ENCODE data around the gene MKNK2. TPM values are rescaled to one million over a fixed set of nuclear protein-coding genes. Genes with fewer than 3 reads are reported as not detected.
A peak's percentile ranks its signal among the peaks of the same experiment; 100 is the strongest.
"Not testable (repeated sequence)": the region's sequence is repeated elsewhere in the genome, so short reads cannot be mapped to it uniquely, and the experiment has no call there.

The MKNK2 gene
- polyA plus RNA-seq (ENCODE audit: insufficient read length), result 54.4 TPM
- long read RNA-seq, donor 1, partial matches to known transcripts, result 0 of 6 reads
- long read RNA-seq, donor 1, other reads (novel, unspliced or antisense), result 0 of 6 reads
- long read RNA-seq, donor 2, transcript MKNK2-202 (14 exons, 1,744 nt), result major isoform, 7 of 20 reads
- long read RNA-seq, donor 2, partial matches to known transcripts, result 0 of 20 reads
- long read RNA-seq, donor 2, other reads (novel, unspliced or antisense), result 7 of 20 reads
- long read RNA-seq, donor 3, transcript MKNK2-201 (14 exons, 3,774 nt), result major isoform, 7 of 11 reads
- long read RNA-seq, donor 3, partial matches to known transcripts, result 0 of 11 reads
- long read RNA-seq, donor 3, other reads (novel, unspliced or antisense), result 0 of 11 reads
- long read RNA-seq, donor 4, partial matches to known transcripts, result 0 of 1 reads
- long read RNA-seq, donor 4, other reads (novel, unspliced or antisense), result 0 of 1 reads
- long read RNA-seq, donor 5, partial matches to known transcripts, result 0 of 5 reads
- long read RNA-seq, donor 5, other reads (novel, unspliced or antisense), result 0 of 5 reads
- long read RNA-seq, donor 6, transcript MKNK2-202 (14 exons, 1,744 nt), result minor isoform, 7 of 28 reads
- long read RNA-seq, donor 6, transcript MKNK2-201 (14 exons, 3,774 nt), result major isoform, 9 of 28 reads
- long read RNA-seq, donor 6, partial matches to known transcripts, result 0 of 28 reads
- long read RNA-seq, donor 6, other reads (novel, unspliced or antisense), result 11 of 28 reads
- long read RNA-seq, donor 7, transcript MKNK2-201 (14 exons, 3,774 nt), result major isoform, 5 of 68 reads
- long read RNA-seq, donor 7, transcript MKNK2-202 (14 exons, 1,744 nt), result major isoform, 5 of 68 reads
- long read RNA-seq, donor 7, partial matches to known transcripts, result 56 of 68 reads
- long read RNA-seq, donor 7, other reads (novel, unspliced or antisense), result 0 of 68 reads
- long read RNA-seq, donor 8, partial matches to known transcripts, result 0 of 4 reads
- long read RNA-seq, donor 8, other reads (novel, unspliced or antisense), result 0 of 4 reads

- peak; percentile 88 for DNase-seq
Observed at GRCh38 chr19:2050991-2051772, at the start of gene MKNK2. TSS of gene MKNK2 (minus strand) at chr19:2051244. CDS start at chr19:2050851, 393 bp downstream.

GRCh38 chr19:2100719-2101061 is 49.6 kb upstream of the MKNK2 start:
- no peak for DNase-seq

- DNase-seq, result no peak
Observed at GRCh38 chr19:2099937-2100718, 49.1 kb upstream of the MKNK2 start.

- DNase-seq, result no peak
Observed at GRCh38 chr19:2099054-2099501, 48.0 kb upstream of the MKNK2 start.

- DNase-seq, result no peak
Observed at GRCh38 chr19:2097886-2098327, 46.9 kb upstream of the MKNK2 start.

GRCh38 chr19:2097203-2097885 is 46.3 kb upstream of the MKNK2 start:
- DNase-seq, result no peak

- DNase-seq, result peak; percentile 96
Observed at GRCh38 chr19:2096480-2097202, 45.6 kb upstream of the MKNK2 start, which contains the start of gene IZUMO4. TSS of gene IZUMO4 (plus strand) at chr19:2096915. CDS start at chr19:2096946, 31 bp downstream.

- no peak for DNase-seq
Observed at GRCh38 chr19:2096034-2096479, 45.0 kb upstream of the MKNK2 start, which contains the start of gene MOB3A. TSS of gene MOB3A (minus strand) at chr19:2096326. CDS start at chr19:2078560, 17,766 bp downstream.

GRCh38 chr19:2091926-2092525 is 41.0 kb upstream of the MKNK2 start:
- not testable (repeated sequence) for DNase-seq

- no peak for DNase-seq
Observed at GRCh38 chr19:2089727-2090053, 38.6 kb upstream of the MKNK2 start.

- DNase-seq, result no peak
Observed at GRCh38 chr19:2089001-2089711, 38.1 kb upstream of the MKNK2 start.

GRCh38 chr19:2087621-2088100 is 36.6 kb upstream of the MKNK2 start:
- DNase-seq, result no peak

- not testable (repeated sequence) for DNase-seq
Observed at GRCh38 chr19:2086695-2087620, 35.9 kb upstream of the MKNK2 start.

- DNase-seq, result no peak
Observed at GRCh38 chr19:2084993-2085720, 34.1 kb upstream of the MKNK2 start.

- no peak for DNase-seq
Observed at GRCh38 chr19:2083174-2083854, 32.3 kb upstream of the MKNK2 start.

Measured in left kidney (tissue), 8 donors.